Hematopoietic multipotent progenitor cell treated with erythropoietin and hydrocortisone succinate and interleukin-3 and kit ligand, for 6 days (in vitro differentiated cells): ENCODE results near the gene ALKBH6.
A peak's percentile ranks its signal among the peaks of the same experiment; 100 is the strongest.

ENCODE experiments used
- DNase-seq: peaks from one replicate; pipeline ENCODE4 v3.0.0-alpha.2; 2015

The ALKBH6 gene

GRCh38 chr19:36030264-36031148 lies 16.5 kb upstream of the ALKBH6 start:
- no peak for DNase-seq

- DNase-seq, result no peak
These were observed 14.5 kb upstream of the ALKBH6 start for GRCh38 chr19:36028313-36029041.

GRCh38 chr19:36027696-36028095 lies 13.7 kb upstream of the ALKBH6 start:
- no peak for DNase-seq

- DNase-seq, result no peak
These were observed 12.3 kb upstream of the ALKBH6 start for GRCh38 chr19:36026091-36026876.

- no peak for DNase-seq
These were observed 11.5 kb upstream of the ALKBH6 start for GRCh38 chr19:36025541-36025940.

GRCh38 chr19:36023432-36023831 lies 9.4 kb upstream of the ALKBH6 start:
- DNase-seq, result no peak

- no peak for DNase-seq
These were observed 5.2 kb upstream of the ALKBH6 start for GRCh38 chr19:36019061-36019670.

- DNase-seq, result peak; percentile 33
These were observed 567 bp downstream of the ALKBH6 start for GRCh38 chr19:36013280-36014011.

GRCh38 chr19:36010402-36010801 lies 3.6 kb downstream of the ALKBH6 start:
- DNase-seq, result no peak

- DNase-seq, result no peak
These were observed 4.2 kb downstream of the ALKBH6 start for GRCh38 chr19:36009633-36010379.

GRCh38 chr19:36009220-36009619 lies 4.8 kb downstream of the ALKBH6 start:
- DNase-seq, result peak; percentile 74

GRCh38 chr19:36008336-36008978 lies 5.6 kb downstream of the ALKBH6 start, which contains the start of gene SYNE4:
TSS of gene SYNE4 (minus strand) at chr19:36008813. CDS start at chr19:36008681, 132 bp downstream.
- no peak for DNase-seq

- no peak for DNase-seq
These were observed 7.1 kb downstream of the ALKBH6 start for GRCh38 chr19:36006955-36007354.

- DNase-seq, result no peak
These were observed 10.7 kb downstream of the ALKBH6 start for GRCh38 chr19:36003284-36003683.

GRCh38 chr19:36001605-36002004 lies 12.4 kb downstream of the ALKBH6 start:
- no peak for DNase-seq

- DNase-seq, result no peak
These were observed 17.2 kb downstream of the ALKBH6 start for GRCh38 chr19:35996777-35997176.

- DNase-seq, result peak; percentile 98
These were observed 18.7 kb downstream of the ALKBH6 start, which contains the start of gene SDHAF1 for GRCh38 chr19:35995048-35995993. TSS of gene SDHAF1 (plus strand) at chr19:35995188. CDS start at chr19:35995275, 87 bp downstream.

- peak; percentile 53 for DNase-seq
These were observed 20.0 kb downstream of the ALKBH6 start for GRCh38 chr19:35993923-35994598.
